GM19463 (cell line): ENCODE measurements around the gene MORC2.

Experiments used
- ATAC-seq: cut with Tn5 transposase; IDR thresholded peaks from one replicate; pipeline ENCODE4 v1.9.1; 2021; ENCODE audit warnings: mild to moderate bottlenecking, moderate library complexity; ENCODE audit not compliant: unreplicated experiment

Gene MORC2

DNA sequence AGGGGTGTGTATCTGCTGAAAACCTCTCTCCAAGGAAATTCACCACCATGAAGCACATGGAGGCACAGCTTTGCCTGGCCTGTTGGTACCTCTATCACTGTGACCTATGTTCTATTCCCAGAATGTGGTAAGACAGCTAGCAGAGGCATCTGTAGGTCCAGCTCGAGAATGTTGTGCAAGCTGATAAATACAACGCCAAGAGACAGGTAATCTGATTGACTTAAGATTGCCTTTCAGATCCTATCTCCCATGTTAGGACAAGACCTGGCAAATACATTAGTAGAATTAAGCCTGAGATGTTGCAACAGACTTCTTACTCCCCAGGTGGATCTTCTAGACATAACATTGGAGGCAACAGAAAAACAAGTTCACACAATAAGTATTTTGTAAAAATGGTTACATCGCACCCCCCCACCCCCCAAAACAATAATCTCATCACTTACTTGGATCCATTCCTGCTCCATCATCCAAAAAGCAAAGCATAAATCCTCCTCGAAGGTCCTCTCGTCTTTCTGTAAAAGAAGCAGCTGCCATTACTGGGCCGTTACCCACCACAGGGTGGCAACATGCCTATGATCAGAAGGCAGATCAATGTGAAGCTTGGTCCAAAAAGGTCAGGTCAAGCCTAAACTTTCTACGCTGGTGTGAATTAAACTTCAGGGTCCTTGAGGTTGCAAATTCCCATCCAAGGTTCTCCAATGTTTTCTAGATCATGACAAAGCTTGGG, 18.5 kb downstream of the MORC2 start:
- ATAC-seq, result no peak

DNA sequence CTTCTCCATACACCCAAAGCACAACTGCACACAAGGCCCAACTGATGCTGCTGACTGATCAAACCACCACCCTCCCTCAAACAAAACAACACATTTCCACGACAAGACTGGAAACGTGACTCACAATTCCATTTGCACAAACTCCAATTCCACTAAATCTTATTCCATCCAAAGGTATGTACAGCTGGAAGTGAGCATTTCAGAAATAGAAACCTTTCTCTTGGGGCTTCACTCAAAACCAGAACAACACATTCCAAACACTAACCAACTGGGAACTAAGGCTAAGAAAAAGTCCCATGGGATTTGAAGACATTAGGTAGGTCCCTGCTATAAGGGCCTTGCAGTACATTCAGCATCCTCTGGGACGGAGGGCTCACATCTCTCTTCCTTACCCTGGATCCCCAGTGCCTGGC, 19.6 kb downstream of the MORC2 start:
- ATAC-seq, result no peak

DNA sequence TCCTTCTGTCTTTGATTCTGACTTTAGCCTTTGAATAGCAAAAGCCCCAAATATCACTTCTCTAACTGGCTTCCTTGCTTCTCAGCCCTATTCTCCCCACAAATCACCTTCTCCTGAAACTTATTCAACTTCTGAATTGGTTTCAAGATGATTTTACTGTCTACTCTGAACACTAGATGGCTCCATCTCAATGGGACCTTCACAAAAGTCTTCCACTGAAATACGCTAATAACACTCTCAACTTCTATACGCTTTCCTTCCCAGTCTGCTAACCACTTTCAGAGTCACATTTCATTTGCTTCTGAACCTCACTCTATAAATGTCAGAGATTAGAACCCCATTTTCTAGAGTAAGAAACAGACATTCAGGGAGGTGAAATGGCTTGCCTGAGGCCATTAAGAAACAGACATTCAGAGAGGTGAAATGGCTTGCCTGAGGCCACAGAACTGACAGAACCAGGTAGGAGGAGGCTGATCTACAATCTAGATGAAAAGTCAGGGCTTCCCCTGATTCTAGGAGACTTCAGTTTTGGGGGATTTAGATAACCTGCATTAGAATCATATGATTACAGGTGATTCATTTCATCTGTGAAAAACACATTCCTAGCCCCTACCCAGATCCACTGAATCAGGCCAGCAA, 20.6 kb downstream of the MORC2 start:
- ATAC-seq, result no peak

DNA sequence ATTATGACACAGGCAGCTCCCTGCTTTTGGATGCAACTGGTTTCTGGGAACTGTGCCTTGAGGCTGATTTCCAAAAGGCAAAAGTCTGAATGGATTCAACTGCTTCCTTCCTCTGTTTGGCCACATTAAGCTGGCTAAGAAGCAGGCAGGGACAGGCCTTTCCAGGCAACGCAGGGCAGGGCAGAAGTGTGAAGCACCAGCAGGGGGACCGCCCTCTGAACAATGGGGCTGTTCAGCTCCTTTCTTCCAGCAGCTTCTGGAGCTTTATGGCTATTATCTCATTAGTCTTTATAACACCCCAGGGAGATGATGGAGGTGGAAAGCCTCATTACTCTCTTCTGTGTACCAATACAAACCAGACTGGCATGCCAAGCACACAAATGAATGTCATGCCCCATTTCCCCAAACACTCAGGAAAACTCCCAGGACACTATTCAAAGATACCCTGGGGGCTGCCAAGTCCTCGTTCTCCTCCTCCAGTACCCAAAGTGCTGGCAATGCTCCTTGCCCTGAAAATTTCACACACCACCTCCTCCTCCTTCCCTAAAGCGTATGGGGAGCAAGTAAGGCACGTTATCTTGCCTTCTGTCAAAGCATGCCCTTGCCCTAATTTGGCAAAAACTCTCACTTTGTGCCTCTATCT, 21.3 kb downstream of the MORC2 start:
- ATAC-seq, result no peak

DNA sequence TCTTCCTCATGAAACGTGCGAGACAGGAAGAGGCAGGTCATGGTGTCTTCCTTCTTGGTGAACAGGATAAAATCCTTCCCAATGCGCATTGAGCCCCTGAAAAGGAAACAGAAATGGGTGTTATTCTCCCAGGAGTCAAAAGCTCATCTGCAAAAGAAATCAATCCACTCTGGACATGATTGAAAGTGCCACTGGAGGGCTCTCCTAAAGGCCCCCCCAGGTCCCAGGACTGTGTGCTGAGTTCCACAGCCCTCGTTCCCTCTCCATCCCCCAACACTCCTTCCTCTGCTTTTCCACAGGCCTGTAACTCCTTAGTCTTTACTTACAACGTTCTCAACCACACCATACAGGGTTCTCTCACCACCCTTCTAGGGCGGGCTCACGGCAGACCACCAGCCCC, 22.2 kb downstream of the MORC2 start:
- ATAC-seq, result no peak

DNA sequence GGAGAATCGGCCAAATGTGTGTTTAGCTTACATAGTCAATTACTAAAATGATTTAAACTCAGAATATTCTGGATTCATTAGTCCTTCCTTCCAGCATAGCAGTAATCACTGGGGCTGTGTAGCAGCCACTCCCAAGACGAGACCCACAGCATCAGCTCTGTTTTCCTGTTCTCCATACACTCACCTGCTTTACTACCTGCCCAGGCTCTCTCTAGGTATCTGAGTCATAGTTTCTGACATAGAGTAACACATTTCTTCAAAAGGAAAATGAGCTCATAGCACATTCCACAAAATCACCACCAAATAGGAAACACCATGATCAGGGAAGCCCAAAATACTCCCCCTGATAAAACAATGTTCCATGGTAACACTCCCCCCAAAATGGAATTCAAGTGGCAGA, 22.9 kb downstream of the MORC2 start:
- ATAC-seq, result no peak

DNA sequence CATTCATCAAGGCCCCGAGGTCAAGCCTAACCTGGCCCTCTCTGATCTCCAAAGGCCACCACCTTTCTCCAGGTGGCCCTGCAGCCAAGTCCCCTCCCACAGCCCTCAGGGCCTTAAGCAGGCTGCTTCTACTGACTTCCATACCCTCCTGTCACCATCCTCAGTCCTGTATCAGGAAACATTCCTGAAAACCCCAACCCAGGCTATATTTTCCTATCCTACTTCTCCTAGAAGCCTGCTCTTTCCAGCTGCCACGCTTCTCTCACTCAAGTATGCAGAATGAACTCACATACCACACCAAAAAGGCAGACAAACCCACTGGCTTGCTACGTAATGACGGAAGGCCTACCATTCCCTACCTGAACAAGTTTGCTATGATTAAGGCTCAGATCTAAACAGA, 23.6 kb downstream of the MORC2 start:
- no peak for ATAC-seq

DNA sequence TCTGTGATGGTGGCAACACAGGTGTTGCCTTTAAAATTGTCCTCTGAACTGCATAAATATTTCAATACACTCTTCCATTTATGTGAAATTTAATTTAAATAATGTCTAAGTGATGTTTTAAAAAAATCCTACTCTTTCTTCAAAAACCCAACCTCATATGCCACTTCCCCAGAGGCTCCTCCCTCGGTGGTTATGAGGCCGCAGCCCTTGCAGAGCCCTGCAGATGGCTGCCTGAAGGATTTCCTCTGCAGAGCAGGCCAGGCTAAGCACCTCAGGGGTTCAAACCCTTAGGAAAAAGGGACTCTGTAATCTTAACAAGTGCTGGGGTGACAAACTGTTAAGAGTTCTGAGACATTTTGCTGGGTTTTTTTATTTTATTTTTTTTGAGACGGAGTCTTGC, 25.2 kb downstream of the MORC2 start:
- ATAC-seq, result no peak

DNA sequence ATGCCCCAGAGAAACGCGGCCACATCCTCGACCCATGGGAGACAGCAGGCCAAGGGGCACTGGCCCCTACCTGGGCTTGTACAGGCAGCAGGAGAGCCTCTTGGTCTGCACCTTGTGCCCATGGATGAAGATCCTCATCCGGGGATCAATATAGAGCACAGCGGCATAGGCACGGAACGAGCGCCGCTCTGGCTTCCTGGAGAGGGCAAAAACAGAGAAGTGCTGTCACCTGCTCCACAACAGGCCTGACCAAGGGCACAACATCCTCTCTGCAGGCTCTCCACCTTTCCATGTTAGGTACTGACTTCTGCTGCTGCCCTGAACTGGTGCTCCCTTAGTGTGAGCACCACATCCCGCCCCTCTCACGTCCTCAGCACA, 27.2 kb downstream of the MORC2 start:
- no peak for ATAC-seq

DNA sequence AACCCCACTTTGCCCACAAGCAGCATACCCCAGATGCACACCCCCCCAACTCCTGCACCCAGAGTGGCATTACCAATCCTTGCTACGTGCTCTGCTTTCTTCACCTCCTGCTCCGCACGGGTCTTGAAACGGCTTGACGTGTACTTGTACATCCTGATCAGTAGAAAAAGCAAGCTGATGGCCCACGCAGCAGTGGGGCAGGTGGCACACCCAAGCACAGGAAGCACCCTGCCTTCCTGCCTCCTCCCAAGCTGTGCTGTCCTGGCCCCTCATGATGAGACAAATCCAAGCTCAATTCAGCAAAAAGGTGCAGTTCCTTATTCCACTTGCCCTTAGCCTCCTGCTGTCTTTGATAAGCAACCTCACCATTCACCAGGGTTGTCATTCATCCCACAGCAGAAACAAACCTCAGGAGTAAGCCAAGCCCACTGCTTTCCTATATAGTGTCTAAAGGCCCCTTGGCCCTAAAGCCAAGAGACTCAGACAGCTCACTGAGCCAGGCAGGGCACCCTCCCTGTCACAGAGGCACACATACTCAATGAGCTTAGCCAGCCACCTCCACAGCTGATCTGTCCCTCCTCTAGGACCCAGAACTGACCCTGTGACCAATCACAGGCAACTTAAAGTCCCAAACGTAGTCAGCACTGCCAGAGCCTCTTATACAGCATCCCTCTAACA, 27.8 kb downstream of the MORC2 start:
- no peak for ATAC-seq

DNA sequence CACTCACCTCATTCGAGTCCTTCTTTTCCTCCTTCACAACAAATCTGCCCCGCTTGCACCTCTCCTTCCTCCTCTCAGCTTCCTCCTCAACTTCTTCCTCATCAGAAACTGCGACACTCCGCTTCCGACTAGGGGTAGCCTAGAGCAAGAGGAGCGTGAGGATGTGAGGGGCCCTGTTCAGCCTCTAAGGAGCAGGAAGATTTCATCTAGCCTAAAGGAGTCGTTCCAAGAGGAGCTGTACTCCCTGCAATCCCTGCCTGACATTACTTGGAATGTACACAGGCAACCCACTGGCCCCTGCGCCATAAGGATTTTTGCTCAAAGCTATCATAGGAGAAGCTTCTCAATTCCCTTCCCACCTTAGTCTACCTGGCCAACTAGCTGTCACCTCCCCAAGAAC, 34.5 kb downstream of the MORC2 start:
- ATAC-seq, result no peak

DNA sequence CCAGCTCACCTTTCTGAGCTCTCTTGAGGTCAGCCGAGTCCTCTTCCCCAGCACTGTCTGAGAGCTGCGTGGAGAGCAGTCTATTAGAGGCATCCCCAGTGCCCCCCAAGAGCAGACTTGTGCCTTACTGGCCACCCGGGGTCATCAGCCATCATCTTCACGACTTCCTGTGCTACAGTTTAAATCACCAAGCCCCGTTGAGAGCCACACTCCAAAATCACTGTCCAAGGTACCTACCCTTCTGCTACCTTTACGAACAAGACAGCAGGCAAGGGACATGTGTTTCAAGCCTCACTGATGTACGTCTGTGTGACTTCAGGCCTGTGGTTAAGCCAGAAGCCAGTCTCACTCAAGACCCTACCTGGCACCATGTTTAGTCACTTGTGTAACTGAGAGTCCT, 35.1 kb downstream of the MORC2 start:
- ATAC-seq, result no peak

DNA sequence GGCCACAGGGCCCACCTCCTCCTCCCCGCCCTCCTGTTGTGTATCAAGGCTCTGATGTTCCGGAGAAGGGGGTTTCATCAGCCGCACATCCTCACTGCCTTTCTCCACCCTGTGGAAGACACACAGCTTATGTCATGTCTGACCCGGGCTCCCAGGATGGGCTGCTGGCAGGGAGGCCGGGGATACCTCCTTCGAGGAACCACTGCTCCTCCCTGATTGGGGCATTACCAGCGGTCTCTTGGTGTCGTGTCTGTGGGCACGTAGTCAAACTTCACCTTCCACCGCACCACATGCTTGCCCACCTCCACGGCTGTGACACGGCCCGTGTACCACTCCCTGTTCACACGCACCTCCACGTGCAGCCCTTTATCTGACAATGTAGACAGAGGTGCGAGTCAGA, 35.9 kb downstream of the MORC2 start:
- ATAC-seq, result no peak

DNA sequence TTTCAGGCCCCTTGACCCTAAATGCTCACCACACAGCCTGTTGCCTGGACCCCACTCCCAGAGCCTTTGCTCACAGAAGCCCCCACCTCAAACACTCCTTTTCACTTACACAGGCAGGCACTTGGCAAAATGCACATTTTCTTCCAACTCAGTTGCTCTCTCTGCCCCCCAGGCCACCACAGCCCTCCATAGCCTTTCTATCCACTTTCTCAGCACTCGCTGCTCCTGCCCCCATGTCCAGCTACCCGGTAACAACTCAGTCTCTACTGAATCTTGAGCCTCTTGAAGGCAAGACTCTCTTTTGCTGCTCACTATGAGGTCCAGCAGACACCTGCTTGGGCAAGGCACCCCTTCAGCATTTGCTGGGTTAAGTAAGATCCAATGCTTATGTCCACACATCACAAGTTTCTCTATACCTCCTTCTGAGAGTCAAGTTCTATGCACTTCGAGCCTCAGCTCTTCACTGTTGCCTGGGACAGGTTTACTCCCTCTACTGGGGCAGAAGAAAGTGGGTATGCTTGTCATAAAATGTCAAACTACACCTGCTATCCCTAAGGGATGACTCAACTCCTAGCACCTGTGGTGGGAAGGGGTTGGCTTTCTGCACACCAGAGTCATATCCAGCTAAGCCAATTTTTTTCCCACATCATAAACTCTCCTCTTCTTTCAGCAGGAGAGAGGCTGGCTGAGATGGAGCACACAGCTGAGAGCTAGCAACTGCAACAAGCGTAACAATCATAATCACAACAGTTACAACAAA, 36.9 kb downstream of the MORC2 start:
- no peak for ATAC-seq

DNA sequence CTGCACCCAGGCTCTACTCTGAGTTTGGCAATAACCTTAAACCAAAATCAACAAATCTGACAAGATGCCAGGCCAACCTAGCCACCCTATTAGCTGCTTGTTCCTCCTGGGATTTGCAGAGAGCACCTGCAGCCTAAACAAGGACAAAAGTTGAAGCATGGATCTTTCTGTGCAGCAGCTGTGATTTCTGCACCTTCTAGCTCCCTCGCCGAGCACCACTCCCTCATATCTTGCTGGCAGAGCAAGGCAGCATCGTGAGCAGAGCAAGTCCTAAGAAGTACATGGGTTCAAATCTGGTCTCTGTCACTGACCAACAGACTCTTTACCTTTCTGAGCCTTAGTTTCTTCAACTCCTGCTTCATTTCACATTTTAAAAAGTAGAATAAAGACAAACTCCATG, 38.3 kb downstream of the MORC2 start:
- no peak for ATAC-seq

DNA sequence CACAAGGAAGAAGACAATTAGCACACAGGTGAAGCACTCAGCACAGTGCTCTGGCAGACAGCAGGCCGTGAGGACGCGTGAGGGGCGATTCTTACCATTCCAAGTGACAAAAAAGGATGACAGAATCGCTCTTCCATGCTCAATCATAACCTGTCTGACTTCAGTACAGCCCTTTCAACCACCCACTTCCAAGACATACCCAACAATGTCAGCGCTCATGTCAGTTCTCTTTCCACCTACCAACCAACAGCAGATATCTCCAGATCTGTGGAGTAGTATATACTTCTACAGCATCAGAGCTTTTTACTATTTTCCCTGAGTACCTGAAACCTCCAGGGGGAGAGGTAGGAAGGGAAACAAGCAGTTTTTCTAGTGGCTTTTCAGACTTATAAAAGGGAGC, 40.2 kb downstream of the MORC2 start:
- no peak for ATAC-seq

DNA sequence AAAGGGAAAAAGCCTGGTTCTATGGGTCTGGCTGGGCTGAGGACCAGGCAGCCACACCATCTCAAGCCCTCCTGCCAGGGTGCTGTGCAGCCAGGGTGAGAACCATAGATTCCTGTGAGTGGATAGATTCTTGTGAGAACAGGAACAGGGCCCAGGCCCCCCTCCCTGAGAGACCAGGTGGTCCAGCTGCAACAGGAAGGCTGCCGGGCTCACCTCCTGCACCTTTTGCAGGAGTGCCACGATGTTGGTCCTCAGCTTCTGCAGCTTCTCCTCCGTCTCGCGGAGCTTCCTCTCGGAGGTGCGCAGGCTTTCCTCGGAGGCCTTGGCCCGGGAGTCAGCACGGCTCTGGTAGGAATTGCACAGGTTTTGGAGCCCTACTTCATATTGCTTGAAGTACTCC, 40.8 kb downstream of the MORC2 start:
- ATAC-seq, result no peak

DNA sequence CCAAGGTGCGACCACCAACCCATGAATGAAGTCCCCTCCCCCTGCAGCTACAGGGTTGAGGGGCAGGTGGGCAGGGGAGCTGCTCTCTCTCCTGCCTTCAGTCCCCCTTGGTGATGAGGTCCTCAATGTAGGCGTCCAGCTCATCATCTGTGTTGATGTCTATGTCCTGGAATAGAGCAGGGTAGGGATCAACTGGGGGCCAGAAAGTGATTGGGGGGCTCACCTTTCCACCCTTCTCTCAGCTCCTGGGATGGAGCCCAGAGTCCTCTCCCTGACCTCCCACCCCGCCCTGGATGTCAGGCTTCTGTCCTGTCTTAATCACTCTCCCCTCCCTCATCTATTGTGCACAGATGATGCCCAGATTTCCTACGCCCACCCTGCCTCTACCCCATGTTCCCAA, 41.9 kb downstream of the MORC2 start:
- ATAC-seq, result no peak

DNA sequence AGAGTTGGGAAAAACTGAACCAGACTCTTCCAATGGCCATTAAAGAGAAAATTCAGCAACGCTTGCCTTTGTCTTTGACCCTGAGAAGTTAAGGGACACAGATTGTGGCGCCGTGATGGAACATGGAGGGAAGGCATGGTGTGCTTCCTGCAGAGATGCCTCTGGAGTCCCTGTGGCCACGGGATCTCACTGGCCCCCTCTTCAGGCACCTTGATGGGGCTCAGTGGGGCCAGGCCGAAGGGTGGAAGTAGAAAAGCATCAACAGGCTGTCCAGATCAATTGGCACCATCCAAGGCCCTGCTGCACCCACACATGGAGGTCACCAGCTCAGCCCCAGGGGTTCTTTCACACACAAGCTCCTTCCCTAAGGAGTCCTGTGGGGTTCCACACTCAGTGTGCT, 42.9 kb downstream of the MORC2 start:
- ATAC-seq, result no peak

DNA sequence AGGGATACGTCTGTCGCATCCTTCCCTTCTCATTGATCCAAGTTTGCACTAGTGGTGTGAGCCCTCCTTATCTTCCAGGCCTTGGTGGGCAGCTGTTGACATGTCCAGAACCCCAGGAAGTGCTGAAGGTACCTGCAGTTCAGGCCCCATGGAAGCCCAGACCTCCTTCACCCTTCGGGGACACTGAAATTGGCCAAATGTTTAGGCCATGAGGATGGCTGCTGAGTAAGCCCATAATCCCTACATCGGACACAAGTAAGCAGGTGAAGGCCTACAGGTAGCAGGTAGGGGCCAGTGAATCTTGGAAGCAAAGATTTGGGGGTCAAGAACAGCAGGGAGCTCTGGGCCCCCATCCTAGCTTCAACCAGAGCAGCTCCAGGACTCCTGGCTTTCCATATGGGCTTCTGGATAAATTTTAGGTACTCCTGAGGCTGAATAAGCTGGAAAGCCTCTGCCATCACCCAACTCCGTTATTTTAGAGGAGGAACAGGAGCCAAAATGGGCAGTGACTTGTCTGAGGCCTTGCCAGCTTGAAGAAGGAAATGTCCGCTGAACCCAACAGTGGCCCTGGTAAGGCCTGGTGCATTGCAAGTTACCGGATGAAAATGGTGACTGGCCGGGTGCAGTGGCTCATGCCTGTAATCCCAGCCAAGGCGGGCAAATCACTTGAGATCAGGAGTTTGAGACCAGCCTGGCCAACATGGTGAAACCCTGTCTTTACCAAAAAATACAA, 45.2 kb downstream of the MORC2 start:
- ATAC-seq, result no peak
